RWPE2 (cell line): ENCODE results near the gene PTP4A2.
A peak's percentile ranks its signal among the peaks of the same experiment; 100 is the strongest.

Experiments
- ATAC-seq: fragments of 200-7000 bp; cut with Tn5 transposase; 3 replicates; pipeline ENCODE4 v1.9.1; 2021; ENCODE audit warnings: low read depth
- DNase-seq: peaks from one replicate; pipeline ENCODE4 v3.0.0-alpha.2; 2020; ENCODE audit warnings: low spot score
- H3K27ac ChIP-seq: fragments of 450-650 bp; 2 replicates; pipeline ENCODE4 v1.5.1; 2017; ENCODE audit warnings: mild to moderate bottlenecking; ENCODE audit not compliant: poor library complexity, severe bottlenecking
- H3K27me3 ChIP-seq: fragments of 250-450 bp; sonication (Bioruptor Pico); 2 replicates; pipeline ENCODE4 v1.5.1; 2021; ENCODE audit warnings: mild to moderate bottlenecking, moderate library complexity; ENCODE audit not compliant: insufficient read depth, poor library complexity, severe bottlenecking
- H3K36me3 ChIP-seq: fragments of 250-450 bp; sonication (Bioruptor Pico); 2 replicates; pipeline ENCODE4 v1.5.1; 2020; ENCODE audit warnings: low read depth, mild to moderate bottlenecking, moderate library complexity
- H3K4me1 ChIP-seq: fragments of 250-450 bp; sonication (Bioruptor Pico); 2 replicates; pipeline ENCODE4 v1.5.1; 2021; ENCODE audit warnings: mild to moderate bottlenecking, moderate library complexity; ENCODE audit not compliant: insufficient read depth, poor library complexity, severe bottlenecking
- H3K4me3 ChIP-seq: fragments of 250-450 bp; sonication (Bioruptor Pico); 2 replicates; pipeline ENCODE4 v1.5.1; 2021; ENCODE audit warnings: mild to moderate bottlenecking, moderate library complexity; ENCODE audit not compliant: severe bottlenecking
- H3K9me3 ChIP-seq: fragments of 250-450 bp; sonication (Bioruptor Pico); 2 replicates; pipeline ENCODE4 v1.5.1; 2021; ENCODE audit warnings: mild to moderate bottlenecking, moderate library complexity; ENCODE audit not compliant: severe bottlenecking
- CTCF ChIP-seq: fragments of 450-650 bp; IDR thresholded peaks from one replicate; pipeline ENCODE4 v1.5.1; 2017; ENCODE audit warnings: mild to moderate bottlenecking, moderate library complexity; ENCODE audit not compliant: poor library complexity, severe bottlenecking

PTP4A2 gene

GRCh38 chr1:31888291-31888690 lies 49.9 kb downstream of the PTP4A2 start:
- ATAC-seq (no peak), DNase-seq (no peak)
- no peaks in the 10 kb centered on the region for H3K36me3 ChIP-seq
- no peaks in the 10 kb centered on the region for H3K27me3 ChIP-seq
- no peaks in the 10 kb centered on the region for H3K4me1 ChIP-seq
- no peaks in the 10 kb centered on the region for H3K9me3 ChIP-seq
- H3K27ac ChIP-seq: no peak overlapping the region
- no peak overlapping the region for H3K4me3 ChIP-seq
- TF ChIP-seq CTCF: no peak

GRCh38 chr1:31886866-31887265 lies 51.3 kb downstream of the PTP4A2 start:
- Histone ChIP-seq H3K27me3 (no peaks in the 10 kb centered on the region), H3K9me3 (no peaks in the 10 kb centered on the region), H3K4me1 (no peaks in the 10 kb centered on the region), H3K27ac (no peak overlapping the region), H3K36me3 (no peaks in the 10 kb centered on the region), H3K4me3 (no peak overlapping the region)
- ATAC-seq (0 out of 3 replicates have a peak, but pooled peaks have one; percentile 19), DNase-seq (no peak)
- TF ChIP-seq CTCF: no peak

GRCh38 chr1:31885851-31886250 lies 52.3 kb downstream of the PTP4A2 start:
- H3K27me3 ChIP-seq: no peaks in the 10 kb centered on the region
- ATAC-seq: no peak
- no peaks in the 10 kb centered on the region for H3K9me3 ChIP-seq
- TF ChIP-seq CTCF: no peak
- no peak overlapping the region for H3K27ac ChIP-seq
- no peaks in the 10 kb centered on the region for H3K36me3 ChIP-seq
- no peaks in the 10 kb centered on the region for H3K4me1 ChIP-seq
- H3K4me3 ChIP-seq: no peak overlapping the region
- no peak for DNase-seq

- H3K27me3 ChIP-seq: no peaks in the 10 kb centered on the region
- TF ChIP-seq CTCF: no peak
- H3K36me3 ChIP-seq: no peaks in the 10 kb centered on the region
- H3K27ac ChIP-seq: no peak overlapping the region
- no peaks in the 10 kb centered on the region for H3K9me3 ChIP-seq
- no peak overlapping the region for H3K4me3 ChIP-seq
- ATAC-seq (no peak), DNase-seq (no peak)
- no peaks in the 10 kb centered on the region for H3K4me1 ChIP-seq
Measured at GRCh38 chr1:31883357-31883942, 54.7 kb downstream of the PTP4A2 start.

GRCh38 chr1:31881688-31882000 lies 56.5 kb downstream of the PTP4A2 start:
- Histone ChIP-seq H3K9me3 (no peaks in the 10 kb centered on the region), H3K36me3 (no peaks in the 10 kb centered on the region), H3K4me3 (no peak overlapping the region), H3K4me1 (no peaks in the 10 kb centered on the region), H3K27ac (no peak overlapping the region), H3K27me3 (no peaks in the 10 kb centered on the region)
- DNase-seq (no peak), ATAC-seq (no peak)
- TF ChIP-seq CTCF: no peak
